CD4-positive, alpha-beta T cell (primary cell): Measurements from ENCODE around the gene LLPH. TPM values are rescaled to one million over a fixed set of nuclear protein-coding genes. Genes with fewer than 3 reads are reported as not detected.

Experiments
- ATAC-seq: fragments of 200-7000 bp; cut with Tn5 transposase; one replicate; pipeline ENCODE4 v1.10.0; 2022; ENCODE audit warnings: mild to moderate bottlenecking; ENCODE audit not compliant: poor library complexity
- CTCF ChIA-PET: fragments of 350-600 bp; sonication (Branson Sonifier 250); formaldehyde crosslinking; loops from one replicate; lab custom pipeline; 2021; ENCODE audit warnings: antibody characterized with exemption, inconsistent platforms; lab: Charles Lee
- POLR2A ChIA-PET: fragments of 350-600 bp; sonication (Branson Sonifier 250); formaldehyde crosslinking; loops from one replicate; lab custom pipeline; 2021; ENCODE audit warnings: antibody characterized with exemption, inconsistent platforms; lab: Charles Lee
- DNase-seq, 14 experiments: peaks; one replicate each; pipeline ENCODE4 v3.0.0-alpha.2; 2013 to 2020; ENCODE audit warnings: mixed read lengths in 2 of 14
- H3K27ac ChIP-seq, 2 donors: one replicate each; pipeline versions ENCODE4 v1.5.1 to v1.7.0; 2013; ENCODE audit warnings: low read length in 2 of 2, low read depth in 1 of 2, mild to moderate bottlenecking in 1 of 2
- H3K27me3 ChIP-seq, 2 experiments: 1 replicate in 1 of 2; 2 replicates in 1 of 2; pipeline versions ENCODE4 v1.6.1 to v1.7.0; 2013; ENCODE audit warnings: low read length in 2 of 2, control low read depth in 1 of 2, mild to moderate bottlenecking in 1 of 2, moderate library complexity in 1 of 2; ENCODE audit not compliant: insufficient read depth in 2 of 2, control insufficient read depth in 1 of 2
- H3K36me3 ChIP-seq: one replicate; pipeline ENCODE4 v1.6.1; 2013; ENCODE audit warnings: low read length, control low read depth; ENCODE audit not compliant: insufficient read depth
- H3K4me1 ChIP-seq: one replicate; pipeline ENCODE4 v1.6.1; 2013; ENCODE audit warnings: low read length, control low read depth; ENCODE audit not compliant: insufficient read depth
- H3K4me3 ChIP-seq: one replicate; pipeline ENCODE4 v1.5.1; 2013; ENCODE audit warnings: mild to moderate bottlenecking, low read length, moderate library complexity
- H3K9me3 ChIP-seq, 2 experiments: 1 replicate in 1 of 2; 2 replicates in 1 of 2; pipeline versions ENCODE4 v1.6.1 to v1.7.0; 2013; ENCODE audit warnings: low read length in 2 of 2, mild to moderate bottlenecking in 2 of 2, control low read depth in 1 of 2, moderate library complexity in 1 of 2; ENCODE audit not compliant: control insufficient read depth in 1 of 2, insufficient read depth in 1 of 2
- H3K27ac Mint-ChIP-seq: one replicate; pipeline ENCODE4 v1.8.0; 2020; ENCODE audit warnings: mixed read lengths
- H3K27me3 Mint-ChIP-seq: one replicate; pipeline ENCODE4 v1.8.0; 2021; ENCODE audit warnings: mixed read lengths
- H3K36me3 Mint-ChIP-seq: one replicate; pipeline ENCODE4 v1.8.0; 2021; ENCODE audit warnings: low read depth, mixed read lengths
- H3K4me1 Mint-ChIP-seq: one replicate; pipeline ENCODE4 v1.8.0; 2021; ENCODE audit warnings: low read depth, mixed read lengths
- H3K4me3 Mint-ChIP-seq: one replicate; pipeline ENCODE4 v1.8.0; 2020; ENCODE audit warnings: mild to moderate bottlenecking, mixed read lengths
- H3K9me3 Mint-ChIP-seq: one replicate; pipeline ENCODE4 v1.8.0; 2020; ENCODE audit warnings: mixed read lengths
- intact Hi-C, 2 experiments: fragments of 100-400 bp; cut with DNase I in 1 of 2; cut with micrococcal nuclease in 1 of 2; formaldehyde crosslinking; loops; one replicate each; pipeline versions ENCODE4 v1.15.1 to v1.9.0; 2023 to 2025; cut with DNase I, micrococcal nuclease
- total RNA-seq, 174 experiments: library from RNA in 2 of 174; stranded (reverse) in 2 of 174; gene quantifications; one replicate each; pipeline ENCODE4 v1.2.3 and lab custom pipeline; 2021 to 2026
- TF ChIP-seq, protein P1 (sequence below): fragments of 200-600 bp; IDR thresholded peaks from one replicate; pipeline ENCODE4 v1.8.0; 2022; ENCODE audit warnings: antibody characterized with exemption, mild to moderate bottlenecking

Gene LLPH
- total RNA-seq, 2 experiments from 2014 or later: 27.3 to 31.0 TPM

DNA sequence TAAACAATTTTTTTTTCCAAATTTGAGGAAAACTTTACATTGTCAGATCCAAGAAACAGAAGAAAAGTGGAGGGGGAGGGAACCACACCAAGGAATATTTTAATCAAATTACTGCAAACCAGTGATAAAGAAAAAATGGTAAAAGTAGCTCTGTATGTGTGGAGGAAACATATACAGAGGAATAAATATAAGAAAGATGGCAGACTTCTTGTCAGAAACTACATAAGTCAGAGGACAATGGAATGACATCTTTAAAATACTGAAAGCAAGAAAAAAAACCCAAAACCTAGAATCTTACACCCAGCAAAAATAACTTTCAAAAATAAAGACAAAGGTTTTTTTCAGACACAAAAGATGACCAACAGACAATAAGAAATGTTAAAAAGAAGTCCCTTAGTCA lies 10.2 kb upstream of the LLPH start:
- ATAC-seq (no peak), DNase-seq (peak in 1 of 14 experiments; percentile 15)
- no peak overlapping the region for H3K27ac Mint-ChIP-seq
- peaks cover 21% of the 10 kb centered on the region for H3K4me1 Mint-ChIP-seq
- Histone ChIP-seq H3K4me1 (no peaks in the 10 kb centered on the region), H3K27me3 (no peaks in the 10 kb centered on the region), H3K9me3 (peaks cover 0 to 23% of the 10 kb centered on the region in 2 experiments), H3K4me3 (no peak overlapping the region), H3K27ac (no peak overlapping the region), H3K36me3 (peaks cover 84% of the 10 kb centered on the region)
- no peaks in the 10 kb centered on the region for H3K27me3 Mint-ChIP-seq
- TF ChIP-seq, protein P1, sequence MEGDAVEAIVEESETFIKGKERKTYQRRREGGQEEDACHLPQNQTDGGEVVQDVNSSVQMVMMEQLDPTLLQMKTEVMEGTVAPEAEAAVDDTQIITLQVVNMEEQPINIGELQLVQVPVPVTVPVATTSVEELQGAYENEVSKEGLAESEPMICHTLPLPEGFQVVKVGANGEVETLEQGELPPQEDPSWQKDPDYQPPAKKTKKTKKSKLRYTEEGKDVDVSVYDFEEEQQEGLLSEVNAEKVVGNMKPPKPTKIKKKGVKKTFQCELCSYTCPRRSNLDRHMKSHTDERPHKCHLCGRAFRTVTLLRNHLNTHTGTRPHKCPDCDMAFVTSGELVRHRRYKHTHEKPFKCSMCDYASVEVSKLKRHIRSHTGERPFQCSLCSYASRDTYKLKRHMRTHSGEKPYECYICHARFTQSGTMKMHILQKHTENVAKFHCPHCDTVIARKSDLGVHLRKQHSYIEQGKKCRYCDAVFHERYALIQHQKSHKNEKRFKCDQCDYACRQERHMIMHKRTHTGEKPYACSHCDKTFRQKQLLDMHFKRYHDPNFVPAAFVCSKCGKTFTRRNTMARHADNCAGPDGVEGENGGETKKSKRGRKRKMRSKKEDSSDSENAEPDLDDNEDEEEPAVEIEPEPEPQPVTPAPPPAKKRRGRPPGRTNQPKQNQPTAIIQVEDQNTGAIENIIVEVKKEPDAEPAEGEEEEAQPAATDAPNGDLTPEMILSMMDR: no peak
- intact Hi-C loops: loop anchor here in 1 of 2 experiments (10.0 kb wide), 1 partner anchor 554 kb away; no protein-coding TSS in a partner anchor
- CTCF ChIA-PET: no interaction called here
- H3K4me3 Mint-ChIP-seq: no peak overlapping the region
- H3K9me3 Mint-ChIP-seq: peaks cover 5% of the 10 kb centered on the region
- POLR2A ChIA-PET: interaction anchor here (3.1 to 3.5 kb wide), 2 partner anchors 10 to 29 kb away, joined by 16 to 17 read pairs; partner anchors contain the start of genes LLPH and TMBIM4
- peaks cover 87% of the 10 kb centered on the region for H3K36me3 Mint-ChIP-seq

DNA sequence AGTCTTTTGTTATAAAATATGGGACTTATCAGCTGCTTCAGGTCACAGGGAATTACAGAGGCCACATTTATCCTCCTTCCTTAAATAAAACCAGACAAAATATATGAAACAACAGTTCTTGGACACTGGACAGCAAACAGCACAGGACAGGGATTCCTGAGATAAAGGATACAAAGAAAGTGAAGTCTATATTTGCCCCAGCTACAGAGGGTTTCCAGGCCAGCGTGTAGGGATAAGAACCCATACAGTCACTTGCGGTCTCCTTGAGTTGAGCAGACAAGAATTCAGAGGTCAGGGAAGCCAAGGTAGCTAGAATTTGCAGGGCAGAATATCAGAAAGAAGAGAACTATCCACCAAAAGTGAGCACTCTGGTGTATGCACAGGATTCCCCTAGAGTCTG lies 8.8 kb upstream of the LLPH start:
- DNase-seq: no peak
- H3K9me3 Mint-ChIP-seq: peaks cover 5% of the 10 kb centered on the region
- intact Hi-C loops: loop anchor here in 1 of 2 experiments (10.0 kb wide), 1 partner anchor 1735 kb away; the partner anchor contains the start of gene XPOT
- no peaks in the 10 kb centered on the region for H3K27me3 Mint-ChIP-seq
- H3K4me3 ChIP-seq: no peak overlapping the region
- no peak overlapping the region for H3K27ac Mint-ChIP-seq
- H3K36me3 Mint-ChIP-seq: peaks cover 73% of the 10 kb centered on the region
- ATAC-seq: no peak
- CTCF ChIA-PET: interaction anchor here (0.6 to 1.6 kb wide), 2 partner anchors 11 to 52 kb away, joined by 4 to 5 read pairs; no protein-coding TSS in a partner anchor
- H3K4me3 Mint-ChIP-seq: no peak overlapping the region
- peaks cover 0 to 23% of the 10 kb centered on the region in 2 experiments for H3K9me3 ChIP-seq
- H3K4me1 Mint-ChIP-seq: peaks cover 7% of the 10 kb centered on the region
- no peaks in the 10 kb centered on the region for H3K4me1 ChIP-seq
- peaks cover 71% of the 10 kb centered on the region for H3K36me3 ChIP-seq
- H3K27me3 ChIP-seq: no peaks in the 10 kb centered on the region
- TF ChIP-seq, protein P1: no peak
- H3K27ac ChIP-seq: no peak overlapping the region
- POLR2A ChIA-PET: interaction anchor here (1.8 to 3.5 kb wide), 3 partner anchors 9 to 163 kb away, joined by 4 to 17 read pairs (median 16); partner anchors contain the start of genes HELB, LLPH and TMBIM4

DNA sequence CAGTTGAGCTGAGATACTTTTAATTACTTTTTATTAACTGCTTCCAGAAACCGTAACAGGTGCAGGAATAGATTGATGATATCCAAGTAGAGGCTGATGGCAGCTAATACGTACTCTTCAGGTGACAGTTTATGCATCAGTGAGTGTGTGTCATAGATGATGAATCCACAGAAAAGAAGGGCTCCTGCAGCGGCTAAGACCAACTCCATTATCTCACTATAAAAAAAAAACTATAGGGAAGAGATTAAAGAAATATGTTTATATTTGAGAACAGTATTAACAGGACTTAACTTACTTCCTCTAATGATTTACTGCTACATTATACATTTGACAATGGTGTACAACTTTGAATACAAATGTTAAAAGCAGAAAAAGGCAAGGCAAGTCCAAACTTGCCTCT lies 7.4 kb upstream of the LLPH start:
- Mint-ChIP-seq H3K4me1 (peaks cover 1% of the 10 kb centered on the region), H3K36me3 (peaks cover 63% of the 10 kb centered on the region), H3K4me3 (no peak overlapping the region), H3K9me3 (peaks cover 5% of the 10 kb centered on the region), H3K27me3 (no peaks in the 10 kb centered on the region), H3K27ac (no peak overlapping the region)
- intact Hi-C loops: loop anchor here in 1 of 2 experiments (10.0 kb wide), 1 partner anchor 1733 kb away; the partner anchor contains the start of gene XPOT
- TF ChIP-seq, protein P1: no peak
- H3K27ac ChIP-seq: no peak overlapping the region
- CTCF ChIA-PET: interaction anchor here (1.6 kb wide), 1 partner anchor 13 kb away, joined by 4 read pairs; no protein-coding TSS in a partner anchor
- no peak for ATAC-seq
- POLR2A ChIA-PET: interaction anchor here (0.7 kb wide), 1 partner anchor 31 kb away, joined by 3 read pairs; no protein-coding TSS in a partner anchor
- DNase-seq: no peak
- H3K36me3 ChIP-seq: peaks cover 60% of the 10 kb centered on the region
- no peak overlapping the region for H3K4me3 ChIP-seq
- no peaks in the 10 kb centered on the region for H3K4me1 ChIP-seq
- H3K27me3 ChIP-seq: no peaks in the 10 kb centered on the region
- peaks cover 0 to 23% of the 10 kb centered on the region in 2 experiments for H3K9me3 ChIP-seq
